ENCODE data around the gene OR10G3. TPM values are rescaled to one million over a fixed set of nuclear protein-coding genes. Genes with fewer than 3 reads are reported as not detected.

OR10G3 gene
- polyA plus RNA-seq, 4 donors: 0.12 TPM; not detected in 3

Other genes with a start within 250 kb of the OR10G3 start
- gene SUPT16H, start 196.1 kb downstream of the OR10G3 start, polyA plus RNA-seq (ENCODE audit: insufficient read length in 4 of 4): 100 to 1,000 TPM; 111 to 158 (median 144) TPM
- 10 to 100 TPM; 62.1 to 78.4 (median 73.6) TPM for gene CHD8, start 124.0 kb downstream of the OR10G3 start, polyA plus RNA-seq (ENCODE audit: insufficient read length in 4 of 4)
- 10 to 100 TPM; 37.7 to 44.4 (median 39.2) TPM for gene RAB2B, start 103.1 kb downstream of the OR10G3 start, polyA plus RNA-seq (ENCODE audit: insufficient read length in 4 of 4)
- 10 to 100 TPM; 50.0 to 62.7 (median 59.5) TPM for gene TOX4, start 102.9 kb downstream of the OR10G3 start, polyA plus RNA-seq (ENCODE audit: insufficient read length in 4 of 4)
- 100 to 1,000 TPM in 1 of 4 donors, 10 to 100 TPM in 3; 61.3 to 107 (median 84.3) TPM for gene METTL3, start 68.7 kb downstream of the OR10G3 start, polyA plus RNA-seq (ENCODE audit: insufficient read length in 4 of 4)
- gene SALL2, start 53.7 kb downstream of the OR10G3 start, polyA plus RNA-seq (ENCODE audit: insufficient read length in 4 of 4): 10 to 100 TPM; 56.7 to 64.8 (median 60.1) TPM
- gene OR10G2, start 54.9 kb upstream of the OR10G3 start, polyA plus RNA-seq (ENCODE audit: insufficient read length in 4 of 4): not detected
- under 1 TPM in 1 of 4 donors, not detected in 3; 0.09 TPM for gene OR4E2, start 73.8 kb upstream of the OR10G3 start, polyA plus RNA-seq (ENCODE audit: insufficient read length in 4 of 4)
- gene OR4E1, start 93.7 kb upstream of the OR10G3 start, polyA plus RNA-seq (ENCODE audit: insufficient read length in 4 of 4): under 1 TPM in 1 of 4 donors, not detected in 3; 0.09 TPM